Measurements from ENCODE around the gene IL36A. TPM values are rescaled to one million over a fixed set of nuclear protein-coding genes. Genes with fewer than 3 reads are reported as not detected.
A peak's percentile ranks its signal among the peaks of the same experiment; 100 is the strongest.

Gene IL36A, protein sequence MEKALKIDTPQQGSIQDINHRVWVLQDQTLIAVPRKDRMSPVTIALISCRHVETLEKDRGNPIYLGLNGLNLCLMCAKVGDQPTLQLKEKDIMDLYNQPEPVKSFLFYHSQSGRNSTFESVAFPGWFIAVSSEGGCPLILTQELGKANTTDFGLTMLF
- total RNA-seq (2014; rRNA removed) (not detected in 2 replicates), Bru-seq, nascent RNA (not detected), BruChase-seq, experiment 1, labeled RNA remaining after a 6-hour chase (not detected), BruChase-seq, experiment 2, labeled RNA remaining after a 2-hour chase (not detected)
- long read RNA-seq: 0 reads

DNA sequence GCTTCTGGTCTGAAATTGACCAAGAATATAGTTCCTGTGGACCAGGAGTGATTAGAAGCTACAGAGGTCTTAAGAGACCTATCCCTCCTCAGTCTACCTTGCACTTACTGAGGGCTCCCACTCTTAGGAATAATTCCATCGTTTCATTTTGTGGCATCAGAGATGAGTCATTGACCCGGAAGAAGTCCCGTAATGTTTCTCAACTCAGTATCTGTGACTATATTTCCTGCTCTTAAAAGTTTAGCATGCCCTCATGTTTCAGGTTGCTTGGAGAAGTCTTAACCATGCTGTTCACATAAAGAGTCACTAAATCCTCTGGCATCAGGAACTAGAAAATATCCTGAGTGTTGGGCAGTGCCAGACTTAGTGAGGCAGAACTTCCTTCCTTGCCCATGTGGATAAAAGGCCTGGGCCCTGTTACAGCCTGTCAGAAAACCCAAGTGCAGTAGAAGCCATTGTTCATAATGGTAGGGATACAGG is at the start of gene IL36A:
Gene IL36A (plus strand): TSS at position 430 of the 480 bp plus-strand sequence. CDS start 413 bp downstream, outside the sequence.
- Histone ChIP-seq H3K9ac (ENCODE audit: low read length) (no peak within 1 kb of the TSS), H3F3A (ENCODE audit: low read length, unreplicated experiment) (no peaks in the 10 kb centered on the region), H3K4me2 (ENCODE audit: low read length) (no peak within 1 kb of the TSS), H3K27ac (ENCODE audit: low read length) (no peak within 1 kb of the TSS), H3K36me3 (ENCODE audit: low read depth, low read length) (no peaks in the 10 kb centered on the region), H3K9me2 (replicated peaks; ENCODE audit: low read length) (no peaks in the 10 kb centered on the region), H3K9me3 (ENCODE audit: low read length) (peaks cover 11% of the 10 kb centered on the region; the same call in 1 of the 2 replicates), H2AFZ (ENCODE audit: low read length) (no peak within 1 kb of the TSS), H3K4me1 (ENCODE audit: insufficient read depth, low read length) (no peaks in the 10 kb centered on the region), H3K27me3 (ENCODE audit: low read length) (no peaks in the 10 kb centered on the region), H3K79me2 (ENCODE audit: low read length) (no peaks in the 10 kb centered on the region), H4K20me1 (ENCODE audit: low read length) (no peaks in the 10 kb centered on the region), H3K4me3 (ENCODE audit: low read length) (no peak within 1 kb of the TSS)
- no peak for TF ChIP-seq EZH2 (IDR thresholded peaks at IDR 0.05; ENCODE audit: low read length, unreplicated experiment)
- TF ChIP-seq, protein P1, sequence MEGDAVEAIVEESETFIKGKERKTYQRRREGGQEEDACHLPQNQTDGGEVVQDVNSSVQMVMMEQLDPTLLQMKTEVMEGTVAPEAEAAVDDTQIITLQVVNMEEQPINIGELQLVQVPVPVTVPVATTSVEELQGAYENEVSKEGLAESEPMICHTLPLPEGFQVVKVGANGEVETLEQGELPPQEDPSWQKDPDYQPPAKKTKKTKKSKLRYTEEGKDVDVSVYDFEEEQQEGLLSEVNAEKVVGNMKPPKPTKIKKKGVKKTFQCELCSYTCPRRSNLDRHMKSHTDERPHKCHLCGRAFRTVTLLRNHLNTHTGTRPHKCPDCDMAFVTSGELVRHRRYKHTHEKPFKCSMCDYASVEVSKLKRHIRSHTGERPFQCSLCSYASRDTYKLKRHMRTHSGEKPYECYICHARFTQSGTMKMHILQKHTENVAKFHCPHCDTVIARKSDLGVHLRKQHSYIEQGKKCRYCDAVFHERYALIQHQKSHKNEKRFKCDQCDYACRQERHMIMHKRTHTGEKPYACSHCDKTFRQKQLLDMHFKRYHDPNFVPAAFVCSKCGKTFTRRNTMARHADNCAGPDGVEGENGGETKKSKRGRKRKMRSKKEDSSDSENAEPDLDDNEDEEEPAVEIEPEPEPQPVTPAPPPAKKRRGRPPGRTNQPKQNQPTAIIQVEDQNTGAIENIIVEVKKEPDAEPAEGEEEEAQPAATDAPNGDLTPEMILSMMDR (conservative IDR thresholded peaks at IDR 0.05; ENCODE audit: low read depth, low read length): no peak
- no peak for TF ChIP-seq EZH2phosphoT487 (IDR thresholded peaks at IDR 0.05; ENCODE audit: borderline replicate concordance, low read length)
- no peak for DNase-seq
- CTCF ChIA-PET: no interaction called here
- intact Hi-C loops (cut with micrococcal nuclease): no loop called here
- ATAC-seq: no peak
- POLR2A ChIA-PET (ENCODE audit: unreplicated experiment): no interaction called here
- BruUV-seq (replicated peaks): no TSS peak

DNA sequence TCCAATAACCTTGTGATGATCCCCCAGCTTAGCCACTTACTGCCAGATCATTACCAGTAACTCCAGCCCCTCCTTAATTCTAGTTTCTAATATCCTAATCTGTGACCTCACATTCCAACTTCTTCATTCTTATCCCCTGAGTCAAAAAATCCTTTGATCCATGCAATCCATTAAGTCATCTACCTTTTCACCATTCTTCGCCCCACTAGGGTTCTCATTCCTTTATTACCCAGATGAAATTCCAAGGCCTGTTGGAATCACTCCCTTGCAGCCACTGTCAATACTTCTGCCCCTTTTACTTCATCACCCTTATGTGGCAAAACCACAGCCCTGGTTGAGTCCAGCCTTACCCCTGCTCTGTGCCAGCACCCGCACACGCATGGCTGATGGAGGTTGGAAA is 47.7 kb upstream of the IL36A start:
- Histone ChIP-seq H3F3A (ENCODE audit: low read length, unreplicated experiment) (no peaks in the 10 kb centered on the region), H3K9ac (ENCODE audit: low read length) (no peak overlapping the region), H3K4me1 (ENCODE audit: insufficient read depth, low read length) (peaks cover 16% of the 10 kb centered on the region), H2AFZ (ENCODE audit: low read length) (no peak overlapping the region), H3K9me2 (replicated peaks; ENCODE audit: low read length) (no peaks in the 10 kb centered on the region), H3K4me2 (ENCODE audit: low read length) (no peak overlapping the region), H3K9me3 (ENCODE audit: low read length) (no peaks in the 10 kb centered on the region), H3K36me3 (ENCODE audit: low read depth, low read length) (no peaks in the 10 kb centered on the region), H4K20me1 (ENCODE audit: low read length) (no peaks in the 10 kb centered on the region), H3K27me3 (ENCODE audit: low read length) (no peaks in the 10 kb centered on the region), H3K79me2 (ENCODE audit: low read length) (no peaks in the 10 kb centered on the region), H3K27ac (ENCODE audit: low read length) (no peak overlapping the region), H3K4me3 (ENCODE audit: low read length) (no peak overlapping the region)
- CTCF ChIA-PET: no interaction called here
- intact Hi-C loops (cut with micrococcal nuclease): no loop called here
- DNase-seq: peak; percentile 17
- POLR2A ChIA-PET (ENCODE audit: unreplicated experiment): no interaction called here
- no peak for ATAC-seq
- no TSS peak for BruUV-seq (replicated peaks)
- TF ChIP-seq EZH2phosphoT487 (IDR thresholded peaks at IDR 0.05; ENCODE audit: borderline replicate concordance, low read length) (no peak), EZH2 (IDR thresholded peaks at IDR 0.05; ENCODE audit: low read length, unreplicated experiment) (no peak)
- TF ChIP-seq, protein P1 (conservative IDR thresholded peaks at IDR 0.05; ENCODE audit: low read depth, low read length): no peak

Measured in PC-3 (cell line).